GM12864 (cell line): ENCODE results near the gene TARBP2.

Experiments used
- DNase-seq: peaks from one replicate; pipeline ENCODE4 v3.0.0-alpha.2; 2011; ENCODE audit warnings: low read depth
- H3K4me3 ChIP-seq: 2 replicates; pipeline ENCODE4 v1.5.1; 2011; ENCODE audit warnings: mild to moderate bottlenecking, low read depth, low read length, control low read depth
- TF ChIP-seq, protein P1 (sequence below): IDR thresholded peaks from 2 replicates; pipeline ENCODE4 v1.5.1; 2011; ENCODE audit warnings: low read depth, mild to moderate bottlenecking, moderate library complexity, low read length, control low read depth, inconsistent platforms; ENCODE audit errors: missing control alignments

TARBP2 gene

DNA sequence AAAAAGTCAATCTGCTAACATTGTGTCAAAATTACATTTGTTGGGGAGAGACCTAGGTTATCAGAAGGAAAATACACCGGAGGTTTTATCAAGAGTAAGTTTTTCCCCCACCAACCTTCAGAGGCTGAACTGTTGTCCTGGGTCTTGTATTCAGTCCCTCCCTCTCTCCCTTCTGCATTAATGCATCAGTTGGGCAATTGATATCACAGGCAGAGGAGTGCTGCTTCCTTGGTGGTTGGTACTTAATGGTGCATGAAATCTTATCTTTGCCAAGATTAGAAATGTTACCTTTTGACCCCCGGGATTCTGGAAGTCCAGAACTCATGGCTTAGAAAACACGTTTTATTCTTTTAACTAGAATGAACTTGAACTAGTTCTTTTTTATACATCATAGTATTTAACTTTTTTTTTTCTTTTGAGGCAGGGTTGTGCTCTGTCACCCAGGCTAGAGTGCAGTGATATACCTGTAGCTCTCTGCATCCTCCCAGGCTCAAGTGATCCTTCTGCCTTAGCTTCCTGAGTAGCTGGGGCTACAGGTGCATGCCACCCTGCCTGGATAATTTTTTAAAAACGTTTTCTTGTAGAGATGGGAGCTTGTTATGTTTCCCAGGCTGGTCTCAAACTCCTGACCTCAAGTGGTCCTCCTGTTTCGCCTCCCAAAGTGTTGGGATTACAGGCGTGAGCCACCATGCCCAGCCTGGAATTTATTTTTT is 44.3 kb upstream of the TARBP2 start:
- no peak overlapping the region for H3K4me3 ChIP-seq
- TF ChIP-seq, protein P1, sequence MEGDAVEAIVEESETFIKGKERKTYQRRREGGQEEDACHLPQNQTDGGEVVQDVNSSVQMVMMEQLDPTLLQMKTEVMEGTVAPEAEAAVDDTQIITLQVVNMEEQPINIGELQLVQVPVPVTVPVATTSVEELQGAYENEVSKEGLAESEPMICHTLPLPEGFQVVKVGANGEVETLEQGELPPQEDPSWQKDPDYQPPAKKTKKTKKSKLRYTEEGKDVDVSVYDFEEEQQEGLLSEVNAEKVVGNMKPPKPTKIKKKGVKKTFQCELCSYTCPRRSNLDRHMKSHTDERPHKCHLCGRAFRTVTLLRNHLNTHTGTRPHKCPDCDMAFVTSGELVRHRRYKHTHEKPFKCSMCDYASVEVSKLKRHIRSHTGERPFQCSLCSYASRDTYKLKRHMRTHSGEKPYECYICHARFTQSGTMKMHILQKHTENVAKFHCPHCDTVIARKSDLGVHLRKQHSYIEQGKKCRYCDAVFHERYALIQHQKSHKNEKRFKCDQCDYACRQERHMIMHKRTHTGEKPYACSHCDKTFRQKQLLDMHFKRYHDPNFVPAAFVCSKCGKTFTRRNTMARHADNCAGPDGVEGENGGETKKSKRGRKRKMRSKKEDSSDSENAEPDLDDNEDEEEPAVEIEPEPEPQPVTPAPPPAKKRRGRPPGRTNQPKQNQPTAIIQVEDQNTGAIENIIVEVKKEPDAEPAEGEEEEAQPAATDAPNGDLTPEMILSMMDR = no peak
- DNase-seq = no peak

DNA sequence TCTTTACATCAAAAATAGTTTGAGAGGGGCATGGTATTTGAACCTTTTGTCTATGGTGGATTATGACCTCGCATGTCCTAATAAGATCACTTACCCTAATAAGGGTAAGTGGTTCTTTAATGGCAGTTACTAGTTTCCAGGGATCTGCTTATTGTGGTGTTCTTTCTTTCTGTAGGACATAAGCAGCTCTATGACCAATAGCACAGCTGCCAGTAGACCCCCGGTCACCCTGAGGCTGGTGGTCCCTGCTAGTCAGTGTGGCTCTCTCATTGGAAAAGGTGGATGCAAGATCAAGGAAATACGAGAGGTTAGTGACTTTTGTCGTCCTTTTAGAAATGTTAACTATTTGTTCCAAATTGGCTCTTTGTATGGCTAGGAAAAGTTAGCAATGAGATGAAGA is 42.0 kb upstream of the TARBP2 start:
- TF ChIP-seq, protein P1 = no peak
- no peak for DNase-seq

DNA sequence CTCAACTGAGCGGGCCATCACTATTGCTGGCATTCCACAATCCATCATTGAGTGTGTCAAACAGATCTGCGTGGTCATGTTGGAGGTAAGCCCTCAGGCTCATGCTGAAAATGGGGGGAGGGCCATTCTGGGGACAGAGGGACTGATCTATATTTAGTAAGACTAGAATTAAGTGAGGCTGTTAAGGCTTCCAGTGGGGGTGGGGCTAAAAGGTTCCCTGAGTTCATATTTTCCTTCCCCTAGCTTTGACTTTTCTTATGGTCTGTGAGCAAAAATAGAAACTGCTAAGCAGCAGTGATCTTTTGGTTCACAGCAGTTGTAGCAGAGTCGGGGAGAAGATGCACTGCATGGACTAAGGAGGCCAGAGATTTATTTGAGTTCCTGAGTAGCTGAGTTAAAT is 40.0 kb upstream of the TARBP2 start:
- no peak for DNase-seq
- H3K4me3 ChIP-seq = no peak overlapping the region
- TF ChIP-seq, protein P1 = no peak

More for the DNA sequence above, 42.0 kb upstream of the TARBP2 start:
- no peak overlapping the region for H3K4me3 ChIP-seq

DNA sequence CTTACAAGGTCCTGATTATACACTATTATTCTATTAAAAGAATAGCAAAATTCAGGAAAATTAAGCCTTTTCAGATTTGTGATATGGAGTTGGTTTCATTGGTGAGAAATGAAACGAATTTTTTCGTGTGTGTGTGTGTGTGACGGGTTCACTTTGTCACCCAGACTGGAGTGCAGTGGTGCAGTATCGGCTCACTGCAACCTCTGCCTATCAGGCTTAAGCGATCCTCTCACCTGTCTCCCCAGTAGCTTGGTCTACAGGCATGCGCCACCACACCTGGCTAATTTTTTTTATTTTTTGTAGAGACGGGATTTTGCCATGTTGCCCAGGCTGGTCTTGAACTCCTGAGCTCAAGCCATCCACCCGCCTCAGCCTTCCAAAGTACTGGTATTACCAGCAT is 39.5 kb upstream of the TARBP2 start:
- TF ChIP-seq, protein P1 = no peak
- DNase-seq = no peak
- H3K4me3 ChIP-seq = no peak overlapping the region

DNA sequence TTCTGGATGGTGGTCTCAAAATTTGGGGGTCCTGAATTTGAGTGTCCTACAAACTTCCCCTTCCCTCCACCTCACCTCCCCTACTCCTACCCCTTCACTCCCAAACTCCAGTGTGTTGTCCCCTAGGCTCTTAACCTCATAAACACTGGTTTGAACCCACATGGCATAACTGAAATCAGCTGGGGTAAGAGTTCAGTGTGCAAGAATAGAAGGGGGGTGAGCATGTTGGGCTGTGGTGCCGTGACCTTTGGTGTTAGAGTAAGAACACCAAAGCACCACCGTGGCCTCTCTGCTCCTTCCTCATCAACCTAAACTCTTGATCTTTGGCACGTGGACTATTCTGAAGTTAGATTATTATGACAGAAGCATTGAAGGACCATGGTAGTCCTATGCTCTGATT is 38.1 kb upstream of the TARBP2 start:
- DNase-seq = no peak
- TF ChIP-seq, protein P1 = no peak
- H3K4me3 ChIP-seq = no peak overlapping the region

DNA sequence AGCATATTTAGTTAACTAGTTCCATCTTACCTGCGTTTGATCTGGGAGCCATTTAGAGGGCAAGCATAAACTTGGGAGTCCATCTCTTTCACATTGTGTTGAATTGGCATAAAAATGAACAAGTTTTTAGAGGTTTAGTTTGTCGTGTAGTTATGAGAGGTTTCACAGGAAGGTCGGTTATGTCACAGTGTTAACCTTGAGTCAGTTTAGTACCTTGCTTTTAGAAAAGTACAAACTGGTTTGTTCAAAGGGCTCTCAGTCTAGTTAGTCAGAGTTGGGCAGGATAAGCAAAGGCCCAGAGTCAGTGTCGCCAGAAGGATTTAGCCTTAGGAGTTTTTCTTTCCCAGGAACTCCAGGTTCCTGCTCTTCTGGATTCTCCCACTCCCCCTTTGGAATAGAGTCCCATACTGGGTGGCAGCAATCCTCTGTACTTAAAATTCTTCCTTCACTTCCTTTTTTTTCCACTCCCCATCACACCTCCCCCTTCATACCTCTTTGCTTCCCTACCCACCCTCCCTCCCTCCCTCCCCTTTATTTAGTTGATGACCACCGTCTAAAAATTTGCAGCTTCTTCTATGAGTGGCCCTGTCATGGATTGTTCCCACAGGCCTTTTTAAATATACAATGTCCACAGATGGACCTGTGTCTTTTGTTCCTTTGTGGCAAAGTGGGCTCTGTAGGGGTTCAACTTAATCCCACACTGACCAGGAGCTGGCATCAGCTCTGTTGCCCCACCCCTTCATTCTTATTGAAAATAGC is 37.1 kb upstream of the TARBP2 start:
- no peak overlapping the region for H3K4me3 ChIP-seq
- TF ChIP-seq, protein P1 = no peak
- no peak for DNase-seq
